IMR-90 (cell line): Measurements from ENCODE around the gene JPH4. TPM values are rescaled to one million over a fixed set of nuclear protein-coding genes. Genes with fewer than 3 reads are reported as not detected.

Experiments used
- ATAC-seq: fragments of 200-7000 bp; cut with Tn5 transposase; 2 replicates; pipeline ENCODE4 v1.9.1; 2020; ENCODE audit warnings: low read depth, mild to moderate bottlenecking, moderate library complexity
- BruUV-seq: library from RNA; stranded (reverse); fragments of 400-500 nt; replicated peaks from 2 replicates; lab custom pipeline; 2021; lab: Mats Ljungman, UMichigan
- CTCF ChIA-PET: fragments of 300-600 bp; formaldehyde crosslinking; extraction: SDS; loops from one replicate; lab custom pipeline; 2021; ENCODE audit warnings: antibody characterized with exemption; lab: Yijun Ruan, JAX
- POLR2A ChIA-PET: fragments of 300-600 bp; sonication (Branson Sonifier 250); formaldehyde crosslinking; loops from one replicate; lab custom pipeline; 2022; ENCODE audit warnings: antibody characterized with exemption; ENCODE audit not compliant: unreplicated experiment; lab: Charles Lee
- DNase-seq: peaks from one replicate; pipeline ENCODE4 v3.0.0; 2013
- H2AFZ ChIP-seq: replicated peaks from 2 replicates; pipeline ENCODE3; 2013; ENCODE audit warnings: low read length, mild to moderate bottlenecking; ENCODE audit not compliant: poor library complexity
- H2AK5ac ChIP-seq: 2 replicates; pipeline ENCODE4 v1.6.1; 2013; ENCODE audit warnings: low read depth, low read length, inconsistent platforms
- H2AK9ac ChIP-seq: replicated peaks from 2 replicates; pipeline ENCODE3; 2013; ENCODE audit warnings: mild to moderate bottlenecking, low read depth, low read length, moderate library complexity; ENCODE audit not compliant: poor library complexity
- H2BK120ac ChIP-seq: 2 replicates; pipeline ENCODE4 v1.6.1; 2013; ENCODE audit warnings: low read depth, low read length, inconsistent platforms
- H2BK15ac ChIP-seq: 3 replicates; pipeline ENCODE4 v1.6.1; 2013; ENCODE audit warnings: low read depth, low read length, inconsistent platforms
- H2BK20ac ChIP-seq: 2 replicates; pipeline ENCODE4 v1.6.1; 2013; ENCODE audit warnings: low read depth, mild to moderate bottlenecking, inconsistent platforms, low read length, moderate library complexity
- H2BK5ac ChIP-seq: 2 replicates; pipeline ENCODE4 v1.6.1; 2013; ENCODE audit warnings: mild to moderate bottlenecking, low read depth, low read length, inconsistent platforms; ENCODE audit not compliant: poor library complexity, severe bottlenecking
- H3K14ac ChIP-seq: replicated peaks from 2 replicates; pipeline ENCODE4 v1.6.1; 2013; ENCODE audit warnings: low read depth, low read length, inconsistent platforms
- H3K18ac ChIP-seq: 2 replicates; pipeline ENCODE4 v1.6.1; 2013; ENCODE audit warnings: low read depth, low read length, control low read depth
- H3K23ac ChIP-seq: 2 replicates; pipeline ENCODE4 v1.6.1; 2013; ENCODE audit warnings: low read depth, low read length, inconsistent platforms
- H3K27ac ChIP-seq: 2 replicates; pipeline ENCODE4 v1.5.1; 2013; ENCODE audit warnings: mild to moderate bottlenecking, control low read depth, low read length; ENCODE audit not compliant: insufficient read depth
- H3K27me3 ChIP-seq: 2 replicates; pipeline ENCODE4 v1.6.1; 2013; ENCODE audit warnings: low read length; ENCODE audit not compliant: control insufficient read depth, insufficient read depth
- H3K36me3 ChIP-seq: 2 replicates; pipeline ENCODE4 v1.6.1; 2013; ENCODE audit warnings: low read length, mixed read lengths; ENCODE audit not compliant: control insufficient read depth, insufficient read depth
- H3K4ac ChIP-seq: 2 replicates; pipeline ENCODE4 v1.6.1; 2013; ENCODE audit warnings: low read depth, low read length, inconsistent platforms
- H3K4me1 ChIP-seq: 2 replicates; pipeline ENCODE4 v1.6.1; 2013; ENCODE audit warnings: low read length, mixed read lengths; ENCODE audit not compliant: control insufficient read depth, insufficient read depth
- H3K4me2 ChIP-seq: 2 replicates; pipeline ENCODE4 v1.6.1; 2013; ENCODE audit warnings: low read depth, mild to moderate bottlenecking, control low read depth, low read length, moderate library complexity
- H3K4me3 ChIP-seq: 2 replicates; pipeline ENCODE4 v1.5.1; 2013; ENCODE audit warnings: low read depth, mild to moderate bottlenecking, control low read depth, low read length, moderate library complexity; ENCODE audit not compliant: insufficient read depth
- H3K56ac ChIP-seq: 2 replicates; pipeline ENCODE4 v1.6.1; 2013; ENCODE audit warnings: low read length, inconsistent platforms; ENCODE audit not compliant: insufficient read depth; ENCODE audit errors: extremely low read depth
- H3K79me1 ChIP-seq, 2 experiments: 2 replicates each; pipeline ENCODE4 v1.6.1; 2013; ENCODE audit warnings: low read length in 2 of 2, inconsistent platforms in 1 of 2, low read depth in 1 of 2
- H3K9ac ChIP-seq: 2 replicates; pipeline ENCODE4 v1.6.1; 2013; ENCODE audit warnings: low read depth, low read length, control low read depth
- H3K9me1 ChIP-seq: 2 replicates; pipeline ENCODE4 v1.6.1; 2013; ENCODE audit warnings: low read length, inconsistent platforms; ENCODE audit not compliant: insufficient read depth
- H3K9me3 ChIP-seq: 2 replicates; pipeline ENCODE4 v1.6.1; 2013; ENCODE audit warnings: low read length; ENCODE audit not compliant: control insufficient read depth, insufficient read depth
- H4K20me1 ChIP-seq: 2 replicates; pipeline ENCODE4 v1.6.1; 2013; ENCODE audit warnings: low read length, inconsistent platforms; ENCODE audit not compliant: insufficient read depth
- H4K5ac ChIP-seq: 2 replicates; pipeline ENCODE4 v1.6.1; 2013; ENCODE audit warnings: mild to moderate bottlenecking, low read depth, low read length, control low read depth
- H4K8ac ChIP-seq, 2 experiments: 2 replicates each; pipeline ENCODE4 v1.6.1; 2013; ENCODE audit warnings: low read depth in 2 of 2, low read length in 2 of 2, control low read depth in 1 of 2, inconsistent platforms in 1 of 2
- H4K91ac ChIP-seq: 2 replicates; pipeline ENCODE4 v1.6.1; 2013; ENCODE audit warnings: low read depth, low read length, inconsistent platforms; ENCODE audit not compliant: insufficient read depth
- BHLHE40 ChIP-seq: fragments of 150-350 bp; IDR thresholded peaks from 2 replicates; pipeline ENCODE4 v1.6.1; 2016; ENCODE audit warnings: mild to moderate bottlenecking, low read depth, low read length
- CEBPB ChIP-seq: IDR thresholded peaks from 2 replicates; pipeline ENCODE4 v1.6.1; 2012; ENCODE audit warnings: low read depth, low read length, improper control_type of control experiment
- CHD1 ChIP-seq: IDR thresholded peaks from 2 replicates; pipeline ENCODE4 v1.6.1; 2012; ENCODE audit warnings: low read depth, low read length, improper control_type of control experiment
- ELK1 ChIP-seq: fragments of 150-350 bp; IDR thresholded peaks from 2 replicates; pipeline ENCODE4 v1.6.1; 2016; ENCODE audit warnings: low read depth, mild to moderate bottlenecking, low read length, moderate library complexity, borderline replicate concordance
- FOS ChIP-seq: fragments of 150-350 bp; IDR thresholded peaks from 2 replicates; pipeline ENCODE4 v1.6.1; 2016; ENCODE audit warnings: low read depth, low read length
- MAFK ChIP-seq: IDR thresholded peaks from 2 replicates; pipeline ENCODE4 v1.6.1; 2012; ENCODE audit warnings: low read depth, low read length, improper control_type of control experiment
- MAZ ChIP-seq: IDR thresholded peaks from 2 replicates; pipeline ENCODE4 v1.6.1; 2012; ENCODE audit warnings: low read depth, mild to moderate bottlenecking, low read length, improper control_type of control experiment, moderate library complexity, borderline replicate concordance
- MXI1 ChIP-seq: IDR thresholded peaks from 2 replicates; pipeline ENCODE4 v1.6.1; 2012; ENCODE audit warnings: low read depth, mild to moderate bottlenecking, low read length, moderate library complexity, borderline replicate concordance
- NFE2L2 ChIP-seq: fragments of 150-350 bp; IDR thresholded peaks from 2 replicates; pipeline ENCODE4 v1.6.1; 2016; ENCODE audit warnings: low read depth, mild to moderate bottlenecking, low read length
- POLR2A ChIP-seq: IDR thresholded peaks from 2 replicates; pipeline ENCODE4 v1.6.1; 2012; ENCODE audit warnings: mild to moderate bottlenecking, low read depth, low read length
- RAD21 ChIP-seq: IDR thresholded peaks from 2 replicates; pipeline ENCODE4 v1.6.1; 2012; ENCODE audit warnings: low read length, improper control_type of control experiment
- RFX5 ChIP-seq: IDR thresholded peaks from 2 replicates; pipeline ENCODE4 v1.8.0; 2012; ENCODE audit warnings: low read depth, mild to moderate bottlenecking, low read length, moderate library complexity
- SMC3 ChIP-seq: fragments of 150-350 bp; IDR thresholded peaks from 2 replicates; pipeline ENCODE4 v1.6.1; 2016; ENCODE audit warnings: low read depth, mild to moderate bottlenecking, antibody characterized with exemption, low read length, moderate library complexity
- USF2 ChIP-seq: fragments of 150-350 bp; IDR thresholded peaks from 2 replicates; pipeline ENCODE4 v1.6.1; 2017; ENCODE audit warnings: mild to moderate bottlenecking, antibody characterized with exemption, low read length, low read depth
- WGBS, 2 experiments: methylation state at CpG; one replicate each; pipeline versions ENCODE4 v1.1.5 to v1.1.7; 2013; ENCODE audit warnings: missing lambda C conversion rate in 2 of 2; ENCODE audit not compliant: insufficient read length in 1 of 2; ENCODE audit errors: extremely low coverage in 2 of 2; 5-methylcytosine and 5-hydroxymethylcytosine counted together
- dilution Hi-C: fragments of 300-500 bp; cut with HindIII; formaldehyde crosslinking; loops from one replicate; pipeline ENCODE4 v1.14.3; 2018; ENCODE audit warnings: low sequenced_read_pairs; ENCODE audit not compliant: unreplicated experiment
- in situ Hi-C: fragments of 300-500 bp; cut with MboI; formaldehyde crosslinking; loops from 3 replicates; pipeline ENCODE4 v1.14.3; 2019; ENCODE audit warnings: low sequenced_read_pairs, inconsistent platforms, mixed read lengths
- intact Hi-C: fragments of 100-400 bp; cut with micrococcal nuclease; formaldehyde crosslinking; loops from 2 replicates; pipeline ENCODE4 v1.10.0; 2022
- polyA plus RNA-seq, 3 experiments: library from polyadenylated mRNA; depleted of rRNA; stranded (reverse); fragments of >200 nt; gene quantifications; 2 replicates each; pipeline ENCODE4 v1.2.3, GENCODE V29; 2012; ENCODE audit warnings: low replicate concordance in 1 of 3
- total RNA-seq: library from RNA; depleted of rRNA; stranded (reverse); fragments of >200 nt; gene quantifications from 2 replicates; pipeline ENCODE4 v1.2.3, GENCODE V29; 2012
- TF ChIP-seq, protein P1 (sequence below): conservative IDR thresholded peaks from 2 replicates; pipeline ENCODE4 v1.5.1; 2012; ENCODE audit warnings: mild to moderate bottlenecking, low read depth, low read length, improper control_type of control experiment

JPH4 gene
- total and polyA plus RNA-seq, 2 of the 4 experiments (the other 2 are of a cell fraction) = not detected

GRCh38 chr14:23563473-23564180 lies 15.0 kb downstream of the JPH4 start:
- Histone ChIP-seq H4K20me1 (no peaks in the 10 kb centered on the region), H3K27ac (no peak overlapping the region), H3K27me3 (peaks cover 4% of the 10 kb centered on the region; the same call in 1 of the 2 replicates), H3K9me3 (no peaks in the 10 kb centered on the region), H3K79me1 (no peaks in the 10 kb centered on the region; a peak in 1 of 4 replicates), H3K14ac (no peak overlapping the region), H3K56ac (no peak overlapping the region), H3K9me1 (peaks cover 10% of the 10 kb centered on the region; the same call in 1 of the 2 replicates), H2AK5ac (no peak overlapping the region), H2AFZ (peak overlapping the region; percentile 11), H2AK9ac (no peak overlapping the region), H4K5ac (no peak overlapping the region), H3K4me3 (no peak overlapping the region), H3K4ac (no peak overlapping the region), H2BK5ac (no peak overlapping the region), H3K36me3 (peaks cover 7% of the 10 kb centered on the region), H4K8ac (no peak overlapping the region), H3K4me2 (no peak overlapping the region), H3K18ac (no peak overlapping the region), H2BK20ac (no peak overlapping the region), H2BK120ac (no peak overlapping the region), H3K4me1 (peaks cover 2% of the 10 kb centered on the region; the same call in 1 of the 2 replicates), H3K23ac (no peak overlapping the region), H3K9ac (no peak overlapping the region), H4K91ac (no peak overlapping the region), H2BK15ac (no peak overlapping the region)
- intact Hi-C loops = no loop called here
- CTCF ChIA-PET = interaction anchor here (0.7 to 1.0 kb wide), 2 partner anchors 81 to 85 kb away, joined by 3 read pairs; no protein-coding TSS in a partner anchor
- POLR2A ChIA-PET = interaction anchor here (1.0 kb wide), 1 partner anchor 85 kb away, joined by 3 read pairs; no protein-coding TSS in a partner anchor
- in situ Hi-C loops = no loop called here
- DNase-seq (no peak), ATAC-seq (no peak)
- dilution Hi-C loops = no loop called here
- WGBS, 2 experiments = 77% methylated on average over 5 of the region's 14 CpGs; no CpG with 5 or more reads in 1 of the 2 experiments
- BruUV-seq = no TSS peak
- TF ChIP-seq BHLHE40 = no peak
- TF ChIP-seq CHD1 = no peak
- TF ChIP-seq CEBPB = no peak
- no peak for TF ChIP-seq MAFK
- no peak for TF ChIP-seq RFX5
- no peak for TF ChIP-seq MXI1
- TF ChIP-seq NFE2L2 = no peak
- TF ChIP-seq SMC3 = no peak
- TF ChIP-seq MAZ = no peak
- no peak for TF ChIP-seq USF2
- TF ChIP-seq FOS = no peak
- no peak for TF ChIP-seq ELK1
- TF ChIP-seq, protein P1, sequence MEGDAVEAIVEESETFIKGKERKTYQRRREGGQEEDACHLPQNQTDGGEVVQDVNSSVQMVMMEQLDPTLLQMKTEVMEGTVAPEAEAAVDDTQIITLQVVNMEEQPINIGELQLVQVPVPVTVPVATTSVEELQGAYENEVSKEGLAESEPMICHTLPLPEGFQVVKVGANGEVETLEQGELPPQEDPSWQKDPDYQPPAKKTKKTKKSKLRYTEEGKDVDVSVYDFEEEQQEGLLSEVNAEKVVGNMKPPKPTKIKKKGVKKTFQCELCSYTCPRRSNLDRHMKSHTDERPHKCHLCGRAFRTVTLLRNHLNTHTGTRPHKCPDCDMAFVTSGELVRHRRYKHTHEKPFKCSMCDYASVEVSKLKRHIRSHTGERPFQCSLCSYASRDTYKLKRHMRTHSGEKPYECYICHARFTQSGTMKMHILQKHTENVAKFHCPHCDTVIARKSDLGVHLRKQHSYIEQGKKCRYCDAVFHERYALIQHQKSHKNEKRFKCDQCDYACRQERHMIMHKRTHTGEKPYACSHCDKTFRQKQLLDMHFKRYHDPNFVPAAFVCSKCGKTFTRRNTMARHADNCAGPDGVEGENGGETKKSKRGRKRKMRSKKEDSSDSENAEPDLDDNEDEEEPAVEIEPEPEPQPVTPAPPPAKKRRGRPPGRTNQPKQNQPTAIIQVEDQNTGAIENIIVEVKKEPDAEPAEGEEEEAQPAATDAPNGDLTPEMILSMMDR = no peak
- TF ChIP-seq RAD21 = no peak
- no peak for TF ChIP-seq POLR2A
